ENCODE data around the gene RHBDL2. TPM values are rescaled to one million over a fixed set of nuclear protein-coding genes. Genes with fewer than 3 reads are reported as not detected.

RHBDL2 gene
- total RNA-seq, 1 experiment from 2014 or later = 7.1 TPM

DNA sequence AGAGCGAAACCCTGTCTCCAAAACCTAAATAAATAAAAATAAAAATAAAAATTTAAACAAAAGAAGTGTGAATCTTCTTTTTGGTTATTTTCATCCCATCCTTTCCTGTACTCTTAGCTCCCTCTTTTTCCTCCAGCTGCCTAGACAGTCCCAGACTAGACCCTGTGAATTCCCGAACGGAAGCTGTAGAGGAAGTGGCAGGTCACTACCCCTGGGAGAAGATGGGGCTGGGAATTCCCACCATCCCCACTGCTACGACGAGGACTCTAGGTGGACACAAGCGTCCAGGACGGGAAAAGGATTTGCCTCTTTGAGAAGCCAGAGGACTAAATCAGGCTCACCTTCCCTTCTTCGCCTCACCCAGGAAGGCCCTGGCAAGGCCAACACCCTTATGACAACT lies 12.6 kb downstream of the RHBDL2 start:
- in situ Hi-C loops (cut with HindIII; ENCODE audit: low pct_unique_long_range_greater_than_20kb, low sequenced_read_pairs) (no loop called here), intact Hi-C loops (cut with micrococcal nuclease; ENCODE audit: unreplicated experiment) (no loop called here)
- no peaks in the 10 kb centered on the region for H3K36me3 ChIP-seq (ENCODE audit: control insufficient read depth, insufficient read depth, low read length)
- no peaks in the 10 kb centered on the region for H3K9me3 ChIP-seq (ENCODE audit: control insufficient read depth, insufficient read depth, low read depth, low read length)
- H3K27me3 ChIP-seq (ENCODE audit: control insufficient read depth, insufficient read depth, low read length) = no peaks in the 10 kb centered on the region
- no peaks in the 10 kb centered on the region for H3K4me1 ChIP-seq (ENCODE audit: control insufficient read depth, insufficient read depth, low read length)
- BruUV-seq (replicated peaks) = no TSS peak
- DNase-seq (ENCODE audit: low read depth, low spot score) (no peak), ATAC-seq (no peak)
- H3K4me3 ChIP-seq (ENCODE audit: low read depth in 2 of 2, low read length in 2 of 2) = no peak overlapping the region
- CTCF ChIA-PET = no interaction called here
- POLR2A ChIA-PET = no interaction called here
- no peak overlapping the region for H3K27ac ChIP-seq (ENCODE audit: low read length)
- TF ChIP-seq, protein P1, sequence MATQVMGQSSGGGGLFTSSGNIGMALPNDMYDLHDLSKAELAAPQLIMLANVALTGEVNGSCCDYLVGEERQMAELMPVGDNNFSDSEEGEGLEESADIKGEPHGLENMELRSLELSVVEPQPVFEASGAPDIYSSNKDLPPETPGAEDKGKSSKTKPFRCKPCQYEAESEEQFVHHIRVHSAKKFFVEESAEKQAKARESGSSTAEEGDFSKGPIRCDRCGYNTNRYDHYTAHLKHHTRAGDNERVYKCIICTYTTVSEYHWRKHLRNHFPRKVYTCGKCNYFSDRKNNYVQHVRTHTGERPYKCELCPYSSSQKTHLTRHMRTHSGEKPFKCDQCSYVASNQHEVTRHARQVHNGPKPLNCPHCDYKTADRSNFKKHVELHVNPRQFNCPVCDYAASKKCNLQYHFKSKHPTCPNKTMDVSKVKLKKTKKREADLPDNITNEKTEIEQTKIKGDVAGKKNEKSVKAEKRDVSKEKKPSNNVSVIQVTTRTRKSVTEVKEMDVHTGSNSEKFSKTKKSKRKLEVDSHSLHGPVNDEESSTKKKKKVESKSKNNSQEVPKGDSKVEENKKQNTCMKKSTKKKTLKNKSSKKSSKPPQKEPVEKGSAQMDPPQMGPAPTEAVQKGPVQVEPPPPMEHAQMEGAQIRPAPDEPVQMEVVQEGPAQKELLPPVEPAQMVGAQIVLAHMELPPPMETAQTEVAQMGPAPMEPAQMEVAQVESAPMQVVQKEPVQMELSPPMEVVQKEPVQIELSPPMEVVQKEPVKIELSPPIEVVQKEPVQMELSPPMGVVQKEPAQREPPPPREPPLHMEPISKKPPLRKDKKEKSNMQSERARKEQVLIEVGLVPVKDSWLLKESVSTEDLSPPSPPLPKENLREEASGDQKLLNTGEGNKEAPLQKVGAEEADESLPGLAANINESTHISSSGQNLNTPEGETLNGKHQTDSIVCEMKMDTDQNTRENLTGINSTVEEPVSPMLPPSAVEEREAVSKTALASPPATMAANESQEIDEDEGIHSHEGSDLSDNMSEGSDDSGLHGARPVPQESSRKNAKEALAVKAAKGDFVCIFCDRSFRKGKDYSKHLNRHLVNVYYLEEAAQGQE (IDR thresholded peaks at IDR 0.05; ENCODE audit: insufficient read depth in 1 of 2, low read depth in 2 of 2, low read length in 1 of 2) = no peak
- no peak for TF ChIP-seq SIN3A (IDR thresholded peaks at IDR 0.05; ENCODE audit: borderline replicate concordance, insufficient read depth, low read depth, low read length)
- TF ChIP-seq TCF7L2 (IDR thresholded peaks at IDR 0.05; ENCODE audit: low read depth, low read length) = no peak
- TF ChIP-seq POLR2AphosphoS5 (IDR thresholded peaks at IDR 0.05; ENCODE audit: low read depth, low read length) = no peak
- TF ChIP-seq, protein P2, sequence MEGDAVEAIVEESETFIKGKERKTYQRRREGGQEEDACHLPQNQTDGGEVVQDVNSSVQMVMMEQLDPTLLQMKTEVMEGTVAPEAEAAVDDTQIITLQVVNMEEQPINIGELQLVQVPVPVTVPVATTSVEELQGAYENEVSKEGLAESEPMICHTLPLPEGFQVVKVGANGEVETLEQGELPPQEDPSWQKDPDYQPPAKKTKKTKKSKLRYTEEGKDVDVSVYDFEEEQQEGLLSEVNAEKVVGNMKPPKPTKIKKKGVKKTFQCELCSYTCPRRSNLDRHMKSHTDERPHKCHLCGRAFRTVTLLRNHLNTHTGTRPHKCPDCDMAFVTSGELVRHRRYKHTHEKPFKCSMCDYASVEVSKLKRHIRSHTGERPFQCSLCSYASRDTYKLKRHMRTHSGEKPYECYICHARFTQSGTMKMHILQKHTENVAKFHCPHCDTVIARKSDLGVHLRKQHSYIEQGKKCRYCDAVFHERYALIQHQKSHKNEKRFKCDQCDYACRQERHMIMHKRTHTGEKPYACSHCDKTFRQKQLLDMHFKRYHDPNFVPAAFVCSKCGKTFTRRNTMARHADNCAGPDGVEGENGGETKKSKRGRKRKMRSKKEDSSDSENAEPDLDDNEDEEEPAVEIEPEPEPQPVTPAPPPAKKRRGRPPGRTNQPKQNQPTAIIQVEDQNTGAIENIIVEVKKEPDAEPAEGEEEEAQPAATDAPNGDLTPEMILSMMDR (IDR thresholded peaks at IDR 0.05) = no peak

GRCh38 chr1:38926091-38926490 lies 15.5 kb downstream of the RHBDL2 start:
- Histone ChIP-seq H3K4me1 (ENCODE audit: control insufficient read depth, insufficient read depth, low read length) (no peaks in the 10 kb centered on the region), H3K36me3 (ENCODE audit: control insufficient read depth, insufficient read depth, low read length) (no peaks in the 10 kb centered on the region), H3K9me3 (ENCODE audit: control insufficient read depth, insufficient read depth, low read depth, low read length) (no peaks in the 10 kb centered on the region), H3K27ac (ENCODE audit: low read length) (no peak overlapping the region), H3K4me3 (ENCODE audit: low read depth in 2 of 2, low read length in 2 of 2) (no peak overlapping the region), H3K27me3 (ENCODE audit: control insufficient read depth, insufficient read depth, low read length) (no peaks in the 10 kb centered on the region)
- CTCF ChIA-PET = no interaction called here
- POLR2A ChIA-PET = no interaction called here
- ATAC-seq = no peak
- in situ Hi-C loops (cut with HindIII; ENCODE audit: low pct_unique_long_range_greater_than_20kb, low sequenced_read_pairs) = no loop called here
- BruUV-seq (replicated peaks) = no TSS peak
- intact Hi-C loops (cut with micrococcal nuclease; ENCODE audit: unreplicated experiment) = no loop called here
- TF ChIP-seq, protein P2 (IDR thresholded peaks at IDR 0.05) = no peak
- TF ChIP-seq POLR2AphosphoS5 (IDR thresholded peaks at IDR 0.05; ENCODE audit: low read depth, low read length) (no peak), SIN3A (IDR thresholded peaks at IDR 0.05; ENCODE audit: borderline replicate concordance, insufficient read depth, low read depth, low read length) (no peak), TCF7L2 (IDR thresholded peaks at IDR 0.05; ENCODE audit: low read depth, low read length) (no peak)
- TF ChIP-seq, protein P1 (IDR thresholded peaks at IDR 0.05; ENCODE audit: insufficient read depth in 1 of 2, low read depth in 2 of 2, low read length in 1 of 2) = no peak
- no peak for DNase-seq (ENCODE audit: low read depth, low spot score)
